ENCODE results near the gene POLR2B. TPM values are rescaled to one million over a fixed set of nuclear protein-coding genes. Genes with fewer than 3 reads are reported as not detected.

POLR2B gene
- total RNA-seq, 1 donor from 2014 or later = 107 TPM

GRCh38 chr4:56976283-56976836 is 2.3 kb upstream of the POLR2B start:
- H3K27ac Mint-ChIP-seq = peak overlapping the region; percentile 74
- H3K27me3 Mint-ChIP-seq = no peaks in the 10 kb centered on the region
- peak; percentile 10 for DNase-seq (ENCODE audit: low spot score, unreplicated experiment)
- H3K9me3 Mint-ChIP-seq (ENCODE audit: low read depth) = no peaks in the 10 kb centered on the region
- H3K4me1 Mint-ChIP-seq (ENCODE audit: low read depth) = peaks cover 19% of the 10 kb centered on the region
- TF ChIP-seq CTCF (IDR thresholded peaks at IDR 0.05; ENCODE audit: unreplicated experiment) = no peak
- peak overlapping the region; percentile 100 for H3K4me3 Mint-ChIP-seq (ENCODE audit: low read depth)
- H3K36me3 Mint-ChIP-seq (ENCODE audit: insufficient read depth) = peaks cover 24% of the 10 kb centered on the region

- Mint-ChIP-seq H3K9me3 (ENCODE audit: low read depth) (no peaks in the 10 kb centered on the region), H3K27ac (peak overlapping the region; percentile 100), H3K27me3 (no peaks in the 10 kb centered on the region), H3K4me3 (ENCODE audit: low read depth) (peak overlapping the region; percentile 100), H3K4me1 (ENCODE audit: low read depth) (peaks cover 24% of the 10 kb centered on the region), H3K36me3 (ENCODE audit: insufficient read depth) (peaks cover 22% of the 10 kb centered on the region)
- TF ChIP-seq CTCF (IDR thresholded peaks at IDR 0.05; ENCODE audit: unreplicated experiment) = peak; percentile 27
- peak; percentile 64 for DNase-seq (ENCODE audit: low spot score, unreplicated experiment)
Measured at GRCh38 chr4:56976837-56977320, 1.8 kb upstream of the POLR2B start.

- Mint-ChIP-seq H3K4me1 (ENCODE audit: low read depth) (peaks cover 26% of the 10 kb centered on the region), H3K4me3 (ENCODE audit: low read depth) (peak within 1 kb of the TSS; percentile 100), H3K27ac (peak within 1 kb of the TSS; percentile 100), H3K36me3 (ENCODE audit: insufficient read depth) (peaks cover 17% of the 10 kb centered on the region), H3K9me3 (ENCODE audit: low read depth) (no peaks in the 10 kb centered on the region), H3K27me3 (no peaks in the 10 kb centered on the region)
- peak; percentile 98 for DNase-seq (ENCODE audit: low spot score, unreplicated experiment)
- TF ChIP-seq CTCF (IDR thresholded peaks at IDR 0.05; ENCODE audit: unreplicated experiment) = no peak
Measured at GRCh38 chr4:56977321-56978012, 1.2 kb upstream of the POLR2B start, which contains the start of gene NOA1. Gene NOA1, minus strand, starts transcription at chr4:56977606. Its CDS starts 21 bp downstream, at chr4:56977585.

GRCh38 chr4:56979421-56980072 is 851 bp downstream of the POLR2B start:
- H3K36me3 Mint-ChIP-seq (ENCODE audit: insufficient read depth) = no peaks in the 10 kb centered on the region
- peak overlapping the region; percentile 100 for H3K27ac Mint-ChIP-seq
- H3K4me3 Mint-ChIP-seq (ENCODE audit: low read depth) = peak overlapping the region; percentile 100
- no peaks in the 10 kb centered on the region for H3K9me3 Mint-ChIP-seq (ENCODE audit: low read depth)
- no peak for TF ChIP-seq CTCF (IDR thresholded peaks at IDR 0.05; ENCODE audit: unreplicated experiment)
- no peaks in the 10 kb centered on the region for H3K27me3 Mint-ChIP-seq
- peaks cover 26% of the 10 kb centered on the region for H3K4me1 Mint-ChIP-seq (ENCODE audit: low read depth)
- no peak for DNase-seq (ENCODE audit: low spot score, unreplicated experiment)

GRCh38 chr4:56981795-56982201 is 3.1 kb downstream of the POLR2B start:
- Mint-ChIP-seq H3K4me1 (ENCODE audit: low read depth) (peaks cover 20% of the 10 kb centered on the region), H3K4me3 (ENCODE audit: low read depth) (peak overlapping the region; percentile 1), H3K9me3 (ENCODE audit: low read depth) (no peaks in the 10 kb centered on the region), H3K27ac (peak overlapping the region; percentile 36), H3K36me3 (ENCODE audit: insufficient read depth) (no peaks in the 10 kb centered on the region), H3K27me3 (no peaks in the 10 kb centered on the region)
- no peak for DNase-seq (ENCODE audit: low spot score, unreplicated experiment)
- no peak for TF ChIP-seq CTCF (IDR thresholded peaks at IDR 0.05; ENCODE audit: unreplicated experiment)
